Body of pancreas (tissue), 4 donors: Measurements from ENCODE around the gene PKP4. TPM values are rescaled to one million over a fixed set of nuclear protein-coding genes. Genes with fewer than 3 reads are reported as not detected.

Source experiments
- ATAC-seq: fragments of 150-250 bp; one replicate; pipeline ENCODE4 v1.9.1; 2016
- DNase-seq, 4 donors: peaks; one replicate each; pipeline ENCODE4 v3.0.0-alpha.2; 2019
- H3K27ac ChIP-seq, 4 donors: fragments of 200-600 bp; sonication (generic); 1 replicate in 3 of 4; 2 replicates in 1 of 4; pipeline versions ENCODE4 v1.5.1 to v1.6.1; 2016 to 2019; ENCODE audit warnings: mild to moderate bottlenecking in 1 of 4, mixed read lengths in 1 of 4, moderate library complexity in 1 of 4
- H3K27me3 ChIP-seq, 2 donors: fragments of 200-600 bp; sonication (generic); one replicate each; pipeline ENCODE4 v1.6.0; 2016; ENCODE audit warnings: mild to moderate bottlenecking in 1 of 2
- H3K36me3 ChIP-seq, 2 donors: fragments of 200-600 bp; sonication (generic); replicated peaks in 1 of 2; 2 replicates each; pipeline ENCODE4 v1.5.1; 2016; ENCODE audit warnings: low read depth in 2 of 2; ENCODE audit not compliant: insufficient read depth in 1 of 2
- H3K4me1 ChIP-seq: fragments of 200-600 bp; sonication (generic); one replicate; pipeline ENCODE4 v1.6.0; 2016
- H3K4me3 ChIP-seq, 2 donors: fragments of 200-600 bp; sonication (generic); 1 replicate in 1 of 2; 2 replicates in 1 of 2; pipeline ENCODE4 v1.5.1; 2016 to 2019
- H3K9me3 ChIP-seq, 3 donors: fragments of 200-600 bp; sonication (generic); 1 replicate in 2 of 3; 2 replicates in 1 of 3; pipeline ENCODE4 v1.5.1; 2016
- POLR2A ChIP-seq, 3 donors: fragments of 450-650 bp; IDR thresholded peaks; one replicate each; pipeline ENCODE4 v1.6.1; 2016; ENCODE audit warnings: antibody characterized with exemption in 3 of 3, mild to moderate bottlenecking in 2 of 3
- WGBS, 2 donors: methylation state at CpG; one replicate each; pipeline ENCODE4 v1.1.5; 2017; 5-methylcytosine and 5-hydroxymethylcytosine counted together
- intact Hi-C: fragments of 100-400 bp; cut with DNase I; formaldehyde crosslinking; loops from one replicate; pipeline ENCODE4 v1.15.1; 2023
- total RNA-seq, 2 donors: library from RNA; depleted of rRNA; stranded (reverse); fragments of >200 nt; gene quantifications; one replicate each; pipeline ENCODE4 v1.1.0, GENCODE V29; 2016
- TF ChIP-seq, protein P1 (sequence below), 7 experiments: fragments of 450-650 bp in 4 of 7; fragments of 200-600 bp in 3 of 7; sonication (generic) in 3 of 7; IDR thresholded peaks; one replicate each; pipeline ENCODE4 v1.5.1; 2016 to 2019; ENCODE audit warnings: antibody characterized with exemption in 7 of 7

Gene PKP4
- total RNA-seq, 2 donors from 2014 or later, result 36.3 to 50.1 TPM

DNA sequence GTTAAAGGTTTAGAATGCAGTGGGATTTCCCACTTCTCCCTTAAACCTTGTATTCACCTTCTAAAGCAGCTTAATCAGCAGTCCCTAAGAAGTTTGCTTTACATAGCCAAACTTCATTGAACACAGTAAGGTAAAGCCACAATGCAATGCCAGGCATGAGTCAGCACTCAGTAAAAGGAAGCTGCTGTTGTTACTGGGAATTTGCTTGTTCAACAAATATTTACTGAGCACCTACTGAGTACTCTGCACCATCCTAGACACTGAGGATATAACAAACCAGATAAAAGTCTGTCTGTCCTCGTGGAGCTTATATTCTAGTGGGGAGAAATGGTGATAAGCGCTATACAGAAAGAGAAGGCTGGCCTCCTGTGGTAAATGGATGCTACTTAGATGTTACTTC, 162.7 kb downstream of the PKP4 start:
- 70 to 85% methylated on average over 2 of the region's 2 CpGs for WGBS, 2 donors

DNA sequence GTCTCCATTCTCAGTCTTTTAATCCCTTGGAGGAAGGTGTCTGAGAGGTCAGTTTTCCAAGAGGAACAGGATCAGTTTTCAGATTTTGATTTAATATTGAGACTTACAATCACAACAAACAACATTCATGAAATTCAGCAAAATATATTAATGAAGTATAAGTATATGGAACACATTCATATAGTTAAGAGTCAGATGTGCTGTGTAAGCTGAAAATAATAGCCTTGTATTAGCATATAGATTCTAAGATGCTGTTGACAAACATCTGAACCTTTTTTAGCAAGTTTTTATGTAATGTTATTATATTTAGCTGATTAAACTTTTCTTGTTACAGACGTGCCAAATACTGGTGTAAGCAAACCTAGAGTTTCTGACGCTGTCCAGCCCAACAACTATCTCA, 163.9 kb downstream of the PKP4 start:
- no peak overlapping the region for H3K27ac ChIP-seq
- no peak for TF ChIP-seq POLR2A (IDR thresholded peaks at IDR 0.05)
- H3K4me3 ChIP-seq, result no peak overlapping the region
- no peaks in the 10 kb centered on the region for H3K9me3 ChIP-seq
- peaks cover 9% of the 10 kb centered on the region for H3K4me1 ChIP-seq
- 77 to 79% methylated on average over 2 of the region's 2 CpGs for WGBS, 2 donors
- peaks cover 3 to 6% of the 10 kb centered on the region in 2 donors for H3K36me3 ChIP-seq
- intact Hi-C loops, result no loop called here
- DNase-seq (no peak), ATAC-seq (no peak)
- no peaks in the 10 kb centered on the region for H3K27me3 ChIP-seq

More for the DNA sequence above, 162.7 kb downstream of the PKP4 start:
- H3K4me3 ChIP-seq, result no peak overlapping the region
- ATAC-seq (no peak), DNase-seq (peak in 2 of 4 donors; percentile 12 to 22)
- no peak overlapping the region for H3K27ac ChIP-seq
- TF ChIP-seq, protein P1, sequence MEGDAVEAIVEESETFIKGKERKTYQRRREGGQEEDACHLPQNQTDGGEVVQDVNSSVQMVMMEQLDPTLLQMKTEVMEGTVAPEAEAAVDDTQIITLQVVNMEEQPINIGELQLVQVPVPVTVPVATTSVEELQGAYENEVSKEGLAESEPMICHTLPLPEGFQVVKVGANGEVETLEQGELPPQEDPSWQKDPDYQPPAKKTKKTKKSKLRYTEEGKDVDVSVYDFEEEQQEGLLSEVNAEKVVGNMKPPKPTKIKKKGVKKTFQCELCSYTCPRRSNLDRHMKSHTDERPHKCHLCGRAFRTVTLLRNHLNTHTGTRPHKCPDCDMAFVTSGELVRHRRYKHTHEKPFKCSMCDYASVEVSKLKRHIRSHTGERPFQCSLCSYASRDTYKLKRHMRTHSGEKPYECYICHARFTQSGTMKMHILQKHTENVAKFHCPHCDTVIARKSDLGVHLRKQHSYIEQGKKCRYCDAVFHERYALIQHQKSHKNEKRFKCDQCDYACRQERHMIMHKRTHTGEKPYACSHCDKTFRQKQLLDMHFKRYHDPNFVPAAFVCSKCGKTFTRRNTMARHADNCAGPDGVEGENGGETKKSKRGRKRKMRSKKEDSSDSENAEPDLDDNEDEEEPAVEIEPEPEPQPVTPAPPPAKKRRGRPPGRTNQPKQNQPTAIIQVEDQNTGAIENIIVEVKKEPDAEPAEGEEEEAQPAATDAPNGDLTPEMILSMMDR (IDR thresholded peaks at IDR 0.05), result no peak
- no peak for TF ChIP-seq POLR2A (IDR thresholded peaks at IDR 0.05)
- peaks cover 3 to 6% of the 10 kb centered on the region in 2 donors for H3K36me3 ChIP-seq
- no peaks in the 10 kb centered on the region for H3K27me3 ChIP-seq
- H3K9me3 ChIP-seq, result no peaks in the 10 kb centered on the region
- peaks cover 9% of the 10 kb centered on the region for H3K4me1 ChIP-seq
- intact Hi-C loops, result no loop called here

DNA sequence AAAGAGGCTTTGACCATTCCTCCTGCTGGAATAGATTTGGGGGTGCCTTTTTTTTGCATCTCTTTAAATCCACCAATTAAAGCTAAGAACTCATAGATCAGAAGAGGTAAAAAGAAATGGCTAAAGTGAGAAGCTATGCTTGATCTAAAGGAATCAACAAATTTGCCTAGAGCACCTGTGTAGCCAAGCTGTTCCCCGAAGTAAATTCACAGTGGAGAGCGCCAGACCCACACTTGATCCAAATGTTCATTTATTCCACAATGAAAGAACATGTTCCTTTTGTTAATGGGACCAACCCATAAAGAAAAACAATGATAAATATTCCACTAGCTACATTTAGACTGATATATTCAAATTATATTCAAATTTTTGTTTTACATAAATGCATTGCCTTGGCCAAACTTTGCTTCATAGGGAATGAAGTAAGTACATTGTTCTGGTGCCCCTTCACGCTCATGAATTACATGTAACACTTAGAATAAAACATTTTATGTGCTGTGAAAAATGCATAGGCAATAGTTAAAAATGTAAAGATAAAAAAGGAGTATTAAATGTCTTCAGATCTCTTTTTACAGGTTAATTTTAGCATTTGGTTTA, 167.4 kb downstream of the PKP4 start:
- WGBS, 2 donors, result 93 to 94% methylated on average over 3 of the region's 3 CpGs
- ATAC-seq, result no peak

DNA sequence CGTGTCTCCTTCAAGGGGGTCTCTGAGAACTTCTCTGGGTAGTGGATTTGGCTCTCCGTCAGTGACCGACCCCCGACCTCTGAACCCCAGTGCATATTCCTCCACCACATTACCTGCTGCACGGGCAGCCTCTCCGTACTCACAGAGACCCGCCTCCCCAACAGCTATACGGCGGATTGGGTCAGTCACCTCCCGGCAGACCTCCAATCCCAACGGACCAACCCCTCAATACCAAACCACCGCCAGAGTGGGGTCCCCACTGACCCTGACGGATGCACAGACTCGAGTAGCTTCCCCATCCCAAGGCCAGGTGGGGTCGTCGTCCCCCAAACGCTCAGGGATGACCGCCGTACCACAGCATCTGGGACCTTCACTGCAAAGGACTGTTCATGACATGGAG, 168.2 kb downstream of the PKP4 start:
- Histone ChIP-seq H3K4me1 (no peaks in the 10 kb centered on the region), H3K9me3 (no peaks in the 10 kb centered on the region), H3K36me3 (peaks cover 3 to 5% of the 10 kb centered on the region in 2 donors), H3K4me3 (no peak overlapping the region), H3K27ac (no peak overlapping the region), H3K27me3 (no peaks in the 10 kb centered on the region)
- intact Hi-C loops, result no loop called here
- TF ChIP-seq POLR2A (IDR thresholded peaks at IDR 0.05), result no peak
- TF ChIP-seq, protein P1 (IDR thresholded peaks at IDR 0.05), result no peak
- ATAC-seq, result no peak
- 95 to 96% methylated on average over 19 of the region's 19 CpGs for WGBS, 2 donors
- no peak for DNase-seq

More for the DNA sequence above, 167.4 kb downstream of the PKP4 start:
- DNase-seq, result no peak
- intact Hi-C loops, result no loop called here
- Histone ChIP-seq H3K36me3 (peaks cover 3 to 5% of the 10 kb centered on the region in 2 donors), H3K27me3 (no peaks in the 10 kb centered on the region), H3K27ac (no peak overlapping the region), H3K9me3 (no peaks in the 10 kb centered on the region), H3K4me1 (peaks cover 4% of the 10 kb centered on the region), H3K4me3 (no peak overlapping the region)
- no peak for TF ChIP-seq POLR2A (IDR thresholded peaks at IDR 0.05)
- TF ChIP-seq, protein P1 (IDR thresholded peaks at IDR 0.05), result no peak

DNA sequence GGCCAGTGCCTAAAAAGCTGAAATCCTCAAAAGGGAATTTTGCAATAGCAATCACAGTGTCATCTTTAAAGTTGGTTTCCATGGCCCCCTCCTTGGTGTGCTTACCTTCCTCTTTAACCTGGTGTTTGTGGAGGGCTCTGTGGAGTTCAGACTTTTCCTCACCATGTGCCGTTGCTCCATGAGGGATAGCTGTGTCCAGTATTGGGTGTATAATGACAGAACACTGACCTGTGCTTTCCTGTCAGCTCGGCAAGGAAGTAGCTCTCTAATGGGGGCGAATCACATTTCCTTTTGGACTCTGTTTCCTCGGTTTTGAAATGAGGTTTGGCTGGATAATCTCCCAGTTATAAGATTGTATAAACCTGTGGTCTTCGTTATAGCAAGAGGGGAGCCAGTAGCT, 172.4 kb downstream of the PKP4 start:
- Histone ChIP-seq H3K4me1 (no peaks in the 10 kb centered on the region), H3K27ac (no peak overlapping the region), H3K27me3 (no peaks in the 10 kb centered on the region), H3K36me3 (peaks cover 2 to 8% of the 10 kb centered on the region in 2 donors), H3K9me3 (no peaks in the 10 kb centered on the region), H3K4me3 (no peak overlapping the region)
- ATAC-seq, result no peak
- intact Hi-C loops, result no loop called here
- 66 to 86% methylated on average over 5 of the region's 5 CpGs for WGBS, 2 donors
- TF ChIP-seq POLR2A (IDR thresholded peaks at IDR 0.05), result no peak
- TF ChIP-seq, protein P1 (IDR thresholded peaks at IDR 0.05), result no peak
- DNase-seq, result no peak
